Endothelial cell of umbilical vein (primary cell): Measurements from ENCODE around the gene PLEKHG5.

Experiments
- EZH2 ChIP-seq: IDR thresholded peaks from 2 replicates; pipeline ENCODE4 v1.6.1; 2012; ENCODE audit warnings: borderline replicate concordance, low read depth, mild to moderate bottlenecking, moderate library complexity, low read length, inconsistent platforms; ENCODE audit not compliant: severe bottlenecking
- FOS ChIP-seq: IDR thresholded peaks from 2 replicates; pipeline ENCODE4 v1.6.1; 2011; ENCODE audit warnings: mild to moderate bottlenecking, low read length, moderate library complexity, borderline replicate concordance; ENCODE audit not compliant: insufficient read depth
- JUN ChIP-seq: IDR thresholded peaks from 2 replicates; pipeline ENCODE4 v1.6.1; 2011; ENCODE audit warnings: borderline replicate concordance, low read depth; ENCODE audit not compliant: insufficient read length, insufficient read depth
- MYC ChIP-seq: IDR thresholded peaks from one replicate; pipeline ENCODE4 v1.6.1; 2011; ENCODE audit warnings: mild to moderate bottlenecking, low read depth, low read length
- POLR2A ChIP-seq: IDR thresholded peaks from 2 replicates; pipeline ENCODE4 v1.6.1; 2012; ENCODE audit warnings: low read depth, mild to moderate bottlenecking, control low read depth, low read length
- POLR2AphosphoS5 ChIP-seq: IDR thresholded peaks from 2 replicates; pipeline ENCODE4 v1.6.1; 2012; ENCODE audit warnings: low read depth, mild to moderate bottlenecking, control low read depth, low read length, moderate library complexity; ENCODE audit not compliant: insufficient read depth
- TF ChIP-seq, protein P1 (sequence below), 2 donors: IDR thresholded peaks; 1 replicate in 1 of 2; 2 replicates in 1 of 2; pipeline ENCODE4 v1.5.1; 2011; ENCODE audit warnings: low read length in 2 of 2, mild to moderate bottlenecking in 2 of 2, moderate library complexity in 2 of 2, control low read depth in 1 of 2, inconsistent platforms in 1 of 2, low read depth in 1 of 2; ENCODE audit not compliant: insufficient read depth in 1 of 2; ENCODE audit errors: extremely low read depth in 1 of 2
- TF ChIP-seq, protein P2 (sequence below): IDR thresholded peaks from 2 replicates; pipeline ENCODE4 v1.6.1; 2011; ENCODE audit not compliant: insufficient read depth, insufficient read length

DNA sequence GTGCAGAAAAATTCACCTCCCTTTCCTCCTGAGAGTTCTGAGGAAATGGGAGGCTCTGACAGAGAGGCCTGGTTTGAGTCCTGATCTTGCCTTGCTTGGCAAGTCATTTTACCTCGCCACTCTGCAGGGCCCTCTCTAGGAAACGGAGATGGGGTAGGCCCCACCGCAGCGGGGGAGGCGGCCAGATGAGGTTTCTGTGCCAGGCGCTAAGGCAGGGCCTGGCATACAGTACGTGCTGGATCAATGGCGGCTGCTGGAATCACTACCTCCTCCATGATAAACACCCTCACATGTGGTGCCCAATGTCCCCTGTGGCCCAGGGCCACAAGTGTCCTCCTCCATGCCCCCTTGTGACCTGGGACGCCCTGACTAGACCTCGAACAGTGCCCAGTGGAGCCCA is 499 bp upstream of the PLEKHG5 start:
- no peak for TF ChIP-seq EZH2
- TF ChIP-seq POLR2A, result no peak
- TF ChIP-seq, protein P1, sequence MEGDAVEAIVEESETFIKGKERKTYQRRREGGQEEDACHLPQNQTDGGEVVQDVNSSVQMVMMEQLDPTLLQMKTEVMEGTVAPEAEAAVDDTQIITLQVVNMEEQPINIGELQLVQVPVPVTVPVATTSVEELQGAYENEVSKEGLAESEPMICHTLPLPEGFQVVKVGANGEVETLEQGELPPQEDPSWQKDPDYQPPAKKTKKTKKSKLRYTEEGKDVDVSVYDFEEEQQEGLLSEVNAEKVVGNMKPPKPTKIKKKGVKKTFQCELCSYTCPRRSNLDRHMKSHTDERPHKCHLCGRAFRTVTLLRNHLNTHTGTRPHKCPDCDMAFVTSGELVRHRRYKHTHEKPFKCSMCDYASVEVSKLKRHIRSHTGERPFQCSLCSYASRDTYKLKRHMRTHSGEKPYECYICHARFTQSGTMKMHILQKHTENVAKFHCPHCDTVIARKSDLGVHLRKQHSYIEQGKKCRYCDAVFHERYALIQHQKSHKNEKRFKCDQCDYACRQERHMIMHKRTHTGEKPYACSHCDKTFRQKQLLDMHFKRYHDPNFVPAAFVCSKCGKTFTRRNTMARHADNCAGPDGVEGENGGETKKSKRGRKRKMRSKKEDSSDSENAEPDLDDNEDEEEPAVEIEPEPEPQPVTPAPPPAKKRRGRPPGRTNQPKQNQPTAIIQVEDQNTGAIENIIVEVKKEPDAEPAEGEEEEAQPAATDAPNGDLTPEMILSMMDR (IDR thresholded peaks at IDR 0.05; ENCODE audit: extremely low read depth in 1 of 2, insufficient read depth in 1 of 2, low read depth in 1 of 2, low read length in 2 of 2), result no peak
- TF ChIP-seq MYC, result no peak
- no peak for TF ChIP-seq POLR2AphosphoS5
- TF ChIP-seq FOS, result no peak
- TF ChIP-seq, protein P2, sequence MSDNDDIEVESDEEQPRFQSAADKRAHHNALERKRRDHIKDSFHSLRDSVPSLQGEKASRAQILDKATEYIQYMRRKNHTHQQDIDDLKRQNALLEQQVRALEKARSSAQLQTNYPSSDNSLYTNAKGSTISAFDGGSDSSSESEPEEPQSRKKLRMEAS, result no peak
- TF ChIP-seq JUN, result no peak
